Right atrium auricular region (tissue), 2 donors: ENCODE results near the gene TXNDC17. TPM values are rescaled to one million over a fixed set of nuclear protein-coding genes. Genes with fewer than 3 reads are reported as not detected.

Experiments used
- DNase-seq: peaks from one replicate; pipeline ENCODE4 v3.0.0-alpha.2; 2019; ENCODE audit warnings: low spot score
- H3K27ac ChIP-seq, 2 donors: fragments of 200-600 bp; sonication (generic); 1 replicate in 1 of 2; 2 replicates in 1 of 2; pipeline ENCODE4 v1.5.1; 2016 to 2019
- H3K27me3 ChIP-seq, 2 donors: fragments of 200-600 bp; sonication (generic); one replicate each; pipeline versions ENCODE4 v1.5.1 to v1.6.0; 2017 to 2019
- H3K36me3 ChIP-seq: fragments of 200-600 bp; sonication (generic); one replicate; pipeline ENCODE4 v1.5.1; 2016
- H3K4me1 ChIP-seq, 2 donors: fragments of 200-600 bp; sonication (generic); one replicate each; pipeline versions ENCODE4 v1.5.1 to v1.6.0; 2017 to 2019
- H3K4me3 ChIP-seq, 2 donors: fragments of 200-600 bp; sonication (generic); 1 replicate in 1 of 2; 2 replicates in 1 of 2; pipeline ENCODE4 v1.5.1; 2017 to 2019; ENCODE audit warnings: mild to moderate bottlenecking in 1 of 2, moderate library complexity in 1 of 2
- H3K9me3 ChIP-seq, 2 donors: fragments of 200-600 bp; sonication (generic); one replicate each; pipeline ENCODE4 v1.5.1; 2019
- CTCF ChIP-seq, 2 donors: fragments of 200-600 bp; sonication (generic); IDR thresholded peaks; one replicate each; pipeline ENCODE4 v1.5.1; 2019; ENCODE audit warnings: antibody characterized with exemption in 2 of 2
- total RNA-seq, 2 donors: library from RNA; depleted of rRNA; stranded (reverse); fragments of >200 nt; gene quantifications; one replicate each; pipeline ENCODE4 v1.1.0, GENCODE V29; 2016

The TXNDC17 gene
- total RNA-seq, 2 donors from 2014 or later, result 98.0 to 155 TPM

- no peaks in the 10 kb centered on the region for H3K9me3 ChIP-seq
- DNase-seq, result no peak
- H3K27me3 ChIP-seq, result no peaks in the 10 kb centered on the region
- H3K36me3 ChIP-seq, result no peaks in the 10 kb centered on the region
- H3K27ac ChIP-seq, result no peak overlapping the region
- H3K4me3 ChIP-seq, result no peak overlapping the region
- H3K4me1 ChIP-seq, result no peaks in the 10 kb centered on the region
- TF ChIP-seq CTCF (IDR thresholded peaks at IDR 0.05), result no peak
Measured at GRCh38 chr17:6683730-6684459, 43.0 kb downstream of the TXNDC17 start.

GRCh38 chr17:6684460-6684783 lies 43.6 kb downstream of the TXNDC17 start:
- H3K27ac ChIP-seq, result no peak overlapping the region
- H3K4me3 ChIP-seq, result no peak overlapping the region
- H3K4me1 ChIP-seq, result no peaks in the 10 kb centered on the region
- no peaks in the 10 kb centered on the region for H3K9me3 ChIP-seq
- no peak for DNase-seq
- TF ChIP-seq CTCF (IDR thresholded peaks at IDR 0.05), result no peak
- H3K36me3 ChIP-seq, result no peaks in the 10 kb centered on the region
- no peaks in the 10 kb centered on the region for H3K27me3 ChIP-seq

GRCh38 chr17:6684881-6685767 lies 44.3 kb downstream of the TXNDC17 start:
- Histone ChIP-seq H3K27ac (no peak overlapping the region), H3K36me3 (no peaks in the 10 kb centered on the region)
- TF ChIP-seq CTCF (IDR thresholded peaks at IDR 0.05), result no peak

GRCh38 chr17:6686026-6686425 lies 45.2 kb downstream of the TXNDC17 start:
- Histone ChIP-seq H3K36me3 (no peaks in the 10 kb centered on the region), H3K27me3 (no peaks in the 10 kb centered on the region), H3K27ac (no peak overlapping the region), H3K4me3 (no peak overlapping the region), H3K9me3 (no peaks in the 10 kb centered on the region), H3K4me1 (no peaks in the 10 kb centered on the region)
- no peak for DNase-seq
- TF ChIP-seq CTCF (IDR thresholded peaks at IDR 0.05), result no peak

More at GRCh38 chr17:6684881-6685767, 44.3 kb downstream of the TXNDC17 start:
- Histone ChIP-seq H3K4me3 (no peak overlapping the region), H3K9me3 (no peaks in the 10 kb centered on the region), H3K27me3 (no peaks in the 10 kb centered on the region), H3K4me1 (no peaks in the 10 kb centered on the region)
- DNase-seq, result no peak

- H3K4me3 ChIP-seq, result no peak overlapping the region
- no peaks in the 10 kb centered on the region for H3K9me3 ChIP-seq
- H3K36me3 ChIP-seq, result no peaks in the 10 kb centered on the region
- no peaks in the 10 kb centered on the region for H3K27me3 ChIP-seq
- TF ChIP-seq CTCF (IDR thresholded peaks at IDR 0.05), result no peak
- H3K27ac ChIP-seq, result no peak overlapping the region
- no peaks in the 10 kb centered on the region for H3K4me1 ChIP-seq
- no peak for DNase-seq
Measured at GRCh38 chr17:6688944-6689343, 48.1 kb downstream of the TXNDC17 start.
